ENCODE results near the gene CASTOR1. TPM values are rescaled to one million over a fixed set of nuclear protein-coding genes. Genes with fewer than 3 reads are reported as not detected.

Gene CASTOR1
- polyA plus RNA-seq, 1 of the 3 experiments (the other 2 are of a cell fraction), result 14.4 TPM

DNA sequence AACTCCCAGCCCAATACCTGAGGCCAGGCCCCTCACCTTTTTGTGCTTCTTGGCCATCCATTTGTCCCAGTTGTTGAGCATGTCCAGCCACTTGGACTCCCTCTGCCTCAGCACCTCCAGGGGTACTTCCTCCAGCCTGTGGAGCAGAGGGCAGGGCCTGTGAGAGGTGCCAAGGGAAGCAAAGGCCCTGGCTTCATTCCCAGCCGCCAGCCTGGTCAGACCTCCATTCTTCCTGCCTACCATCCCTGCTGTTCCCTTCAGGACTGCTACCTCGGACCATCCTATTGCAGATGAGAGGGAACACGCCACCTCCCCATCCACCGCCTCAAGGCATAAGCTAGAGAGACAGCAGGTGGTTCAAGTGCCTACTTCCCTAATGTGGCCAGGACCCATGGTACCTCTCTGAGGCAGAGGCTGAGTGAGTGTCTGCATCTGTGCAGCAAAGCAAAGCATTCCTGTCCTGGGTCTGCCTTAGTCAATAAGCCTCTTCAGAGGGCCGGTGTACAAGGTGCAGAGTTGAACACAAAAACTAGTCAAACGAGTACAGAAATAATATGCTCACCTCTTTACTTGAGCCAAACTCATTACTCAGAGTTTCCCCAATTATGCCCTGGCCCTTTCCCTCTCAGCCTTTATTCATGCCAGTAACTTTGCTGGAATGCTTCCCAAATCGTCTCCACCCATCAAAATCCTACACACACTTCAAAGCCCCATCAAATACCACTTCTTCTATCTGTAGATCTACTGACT is 15.4 kb upstream of the CASTOR1 start (continued):
- TF ChIP-seq ZBTB33 (IDR thresholded peaks at IDR 0.05; ENCODE audit: borderline replicate concordance, low read depth), result no peak
- TF ChIP-seq, protein P1, sequence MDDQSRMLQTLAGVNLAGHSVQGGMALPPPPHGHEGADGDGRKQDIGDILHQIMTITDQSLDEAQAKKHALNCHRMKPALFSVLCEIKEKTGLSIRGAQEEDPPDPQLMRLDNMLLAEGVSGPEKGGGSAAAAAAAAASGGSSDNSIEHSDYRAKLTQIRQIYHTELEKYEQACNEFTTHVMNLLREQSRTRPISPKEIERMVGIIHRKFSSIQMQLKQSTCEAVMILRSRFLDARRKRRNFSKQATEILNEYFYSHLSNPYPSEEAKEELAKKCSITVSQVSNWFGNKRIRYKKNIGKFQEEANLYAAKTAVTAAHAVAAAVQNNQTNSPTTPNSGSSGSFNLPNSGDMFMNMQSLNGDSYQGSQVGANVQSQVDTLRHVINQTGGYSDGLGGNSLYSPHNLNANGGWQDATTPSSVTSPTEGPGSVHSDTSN (IDR thresholded peaks at IDR 0.05), result no peak
- TF ChIP-seq CTCF (IDR thresholded peaks at IDR 0.05), result no peak

- H3K79me2 ChIP-seq (ENCODE audit: insufficient read depth), result peaks cover 26% of the 10 kb centered on the region
- H3K4me1 ChIP-seq (ENCODE audit: control insufficient read depth in 1 of 2, insufficient read depth in 2 of 2, low read depth in 1 of 2, low read length in 1 of 2), result peaks cover 5 to 12% of the 10 kb centered on the region in 2 experiments; a peak in 1 of 4 replicates
- ChIA-PET POLR2A (interaction anchor here (0.6 kb wide), 1 partner anchor 12 kb away, joined by 4 read pairs; no protein-coding TSS in a partner anchor), CTCF (interaction anchor here (0.7 to 1.2 kb wide), 2 partner anchors 12 to 14 kb away, joined by 3 to 4 read pairs; no protein-coding TSS in a partner anchor)
- 100% methylated on average over 4 of the region's 5 CpGs for WGBS (ENCODE audit: low lambda C conversion rate)
- TF ChIP-seq, protein P2, sequence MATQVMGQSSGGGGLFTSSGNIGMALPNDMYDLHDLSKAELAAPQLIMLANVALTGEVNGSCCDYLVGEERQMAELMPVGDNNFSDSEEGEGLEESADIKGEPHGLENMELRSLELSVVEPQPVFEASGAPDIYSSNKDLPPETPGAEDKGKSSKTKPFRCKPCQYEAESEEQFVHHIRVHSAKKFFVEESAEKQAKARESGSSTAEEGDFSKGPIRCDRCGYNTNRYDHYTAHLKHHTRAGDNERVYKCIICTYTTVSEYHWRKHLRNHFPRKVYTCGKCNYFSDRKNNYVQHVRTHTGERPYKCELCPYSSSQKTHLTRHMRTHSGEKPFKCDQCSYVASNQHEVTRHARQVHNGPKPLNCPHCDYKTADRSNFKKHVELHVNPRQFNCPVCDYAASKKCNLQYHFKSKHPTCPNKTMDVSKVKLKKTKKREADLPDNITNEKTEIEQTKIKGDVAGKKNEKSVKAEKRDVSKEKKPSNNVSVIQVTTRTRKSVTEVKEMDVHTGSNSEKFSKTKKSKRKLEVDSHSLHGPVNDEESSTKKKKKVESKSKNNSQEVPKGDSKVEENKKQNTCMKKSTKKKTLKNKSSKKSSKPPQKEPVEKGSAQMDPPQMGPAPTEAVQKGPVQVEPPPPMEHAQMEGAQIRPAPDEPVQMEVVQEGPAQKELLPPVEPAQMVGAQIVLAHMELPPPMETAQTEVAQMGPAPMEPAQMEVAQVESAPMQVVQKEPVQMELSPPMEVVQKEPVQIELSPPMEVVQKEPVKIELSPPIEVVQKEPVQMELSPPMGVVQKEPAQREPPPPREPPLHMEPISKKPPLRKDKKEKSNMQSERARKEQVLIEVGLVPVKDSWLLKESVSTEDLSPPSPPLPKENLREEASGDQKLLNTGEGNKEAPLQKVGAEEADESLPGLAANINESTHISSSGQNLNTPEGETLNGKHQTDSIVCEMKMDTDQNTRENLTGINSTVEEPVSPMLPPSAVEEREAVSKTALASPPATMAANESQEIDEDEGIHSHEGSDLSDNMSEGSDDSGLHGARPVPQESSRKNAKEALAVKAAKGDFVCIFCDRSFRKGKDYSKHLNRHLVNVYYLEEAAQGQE (IDR thresholded peaks at IDR 0.05; ENCODE audit: low read depth, low read length), result no peak
- TF ChIP-seq, protein P1 (IDR thresholded peaks at IDR 0.05), result no peak
- no peaks in the 10 kb centered on the region for H3K27me3 ChIP-seq (ENCODE audit: insufficient read depth)
- H3K9me3 ChIP-seq, result no peaks in the 10 kb centered on the region
- H2AFZ ChIP-seq (ENCODE audit: low read depth), result no peak overlapping the region
- peaks cover 0 to 12% of the 10 kb centered on the region in 2 experiments for H3K36me3 ChIP-seq (replicated peaks in 1 of 2; ENCODE audit: control insufficient read depth in 1 of 2, insufficient read depth in 2 of 2, low read length in 1 of 2)
- no peak overlapping the region for H3K27ac ChIP-seq (ENCODE audit: low read depth in 2 of 2, low read length in 1 of 2)
- DNase-seq, result no peak
- no peak overlapping the region for H3K9ac ChIP-seq
- H3F3A ChIP-seq (replicated peaks; ENCODE audit: insufficient read depth), result no peaks in the 10 kb centered on the region
- no peak overlapping the region for H3K4me3 ChIP-seq (ENCODE audit: low read depth in 2 of 2, low read length in 1 of 2)
- H4K20me1 ChIP-seq (ENCODE audit: insufficient read depth), result peaks cover 14% of the 10 kb centered on the region; the same call in 1 of the 2 replicates
- no peak overlapping the region for H3K4me2 ChIP-seq
- no peaks in the 10 kb centered on the region for H3K9me2 ChIP-seq
Measured at GRCh38 chr22:30302810-30303138, 13.5 kb upstream of the CASTOR1 start.

Measured in SK-N-SH (cell line).